GM18498 (cell line): ENCODE measurements around the gene KRTAP20-1.

Experiments
- ATAC-seq: cut with Tn5 transposase; IDR thresholded peaks from one replicate; pipeline ENCODE4 v1.9.1; 2021; ENCODE audit warnings: mild to moderate bottlenecking, moderate library complexity; ENCODE audit not compliant: unreplicated experiment

KRTAP20-1 gene

DNA sequence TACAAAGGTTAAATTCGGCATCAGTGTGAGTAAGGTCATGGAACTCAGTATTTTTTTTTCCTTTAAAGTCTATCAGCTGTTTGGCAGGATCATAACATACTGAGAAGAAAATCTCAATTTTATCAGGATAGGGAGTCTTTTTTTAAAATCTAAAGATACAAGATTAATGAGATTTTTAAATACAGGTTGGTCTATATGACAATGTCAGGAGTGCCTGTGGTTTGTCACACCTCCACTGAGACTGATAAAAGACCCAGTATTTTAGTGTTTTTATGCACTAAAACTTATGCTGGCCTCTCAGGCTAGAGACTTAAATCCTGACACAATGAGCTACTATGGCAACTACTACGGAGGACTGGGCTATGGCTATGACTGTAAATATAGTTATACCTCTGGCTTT is 26.3 kb downstream of the KRTAP20-1 start, which contains the start of gene KRTAP20-3:
TSS of gene KRTAP20-3 (plus strand) at position 301 of the 400 bp plus-strand sequence.
- no peak for ATAC-seq

GRCh38 chr21:30646904-30647414 is 30.7 kb downstream of the KRTAP20-1 start:
- no peak for ATAC-seq

GRCh38 chr21:30652891-30653290 is 36.7 kb downstream of the KRTAP20-1 start:
- no peak for ATAC-seq
